HCT116 (cell line): ENCODE data around the gene DYNC1I1. TPM values are rescaled to one million over a fixed set of nuclear protein-coding genes. Genes with fewer than 3 reads are reported as not detected.

Experiments
- ATAC-seq: fragments of 200-7000 bp; cut with Tn5 transposase; 2 replicates; pipeline ENCODE4 v1.9.1; 2020; ENCODE audit warnings: mild to moderate bottlenecking, moderate library complexity
- BruUV-seq: library from RNA; stranded (reverse); fragments of 400-500 nt; replicated peaks from 2 replicates; lab custom pipeline; 2021; lab: Mats Ljungman, UMichigan
- CTCF ChIA-PET: fragments of 300-600 bp; sonication (Branson Sonifier 250); formaldehyde crosslinking; loops from one replicate; lab custom pipeline; 2021; ENCODE audit warnings: antibody characterized with exemption; lab: Charles Lee
- POLR2A ChIA-PET: fragments of 300-600, 350-600 bp; sonication (Branson Sonifier 250); formaldehyde crosslinking; loops from one replicate; lab custom pipeline; 2021; ENCODE audit warnings: antibody characterized with exemption; lab: Charles Lee
- RAD21 ChIA-PET, 2 experiments: fragments of 300-600 bp; sonication (Branson Sonifier 250); formaldehyde crosslinking; loops; one replicate each; lab custom pipeline; 2023; ENCODE audit warnings: low total read pairs in 2 of 2; ENCODE audit not compliant: uncharacterized antibody in 2 of 2, unreplicated experiment in 2 of 2, low non-redundant PET in 1 of 2; lab: Charles Lee
- DNase-seq: peaks from one replicate; pipeline ENCODE4 v3.0.0-alpha.2; 2010; ENCODE audit warnings: low read depth, low spot score
- H2AFZ ChIP-seq: fragments of 200-600 bp; shearing (Covaris generic), sonication (generic); 2 replicates; pipeline ENCODE4 v1.6.1; 2017; ENCODE audit warnings: low read depth, mixed run types, mixed read lengths, antibody characterized with exemption, low read length; ENCODE audit not compliant: poor library complexity, severe bottlenecking
- H3K27ac ChIP-seq: 2 replicates; pipeline ENCODE4 v1.5.1; 2012; ENCODE audit warnings: low read depth, low read length
- H3K27me3 ChIP-seq: fragments of 200-600 bp; sonication (generic); 2 replicates; pipeline ENCODE4 v1.6.1; 2016; ENCODE audit warnings: mixed run types, low read length, mixed read lengths; ENCODE audit not compliant: insufficient read depth
- H3K36me3 ChIP-seq, 2 experiments: fragments of 200-500 bp in 1 of 2; fragments of 200-600 bp in 1 of 2; sonication (Bioruptor generic) in 1 of 2; sonication (generic) in 1 of 2; 2 replicates each; pipeline versions ENCODE4 v1.5.1 to v1.6.1; 2014 to 2016; ENCODE audit warnings: low read length in 2 of 2, inconsistent platforms in 1 of 2, mixed read lengths in 1 of 2, mixed run types in 1 of 2; ENCODE audit not compliant: insufficient read depth in 2 of 2, control insufficient read depth in 1 of 2
- H3K4me1 ChIP-seq, 2 experiments: fragments of 200-600 bp in 1 of 2; sonication (generic) in 1 of 2; 2 replicates each; pipeline versions ENCODE4 v1.5.1 to v1.6.1; 2012 to 2017; ENCODE audit warnings: low read length in 2 of 2, inconsistent platforms in 1 of 2, mild to moderate bottlenecking in 1 of 2, mixed read lengths in 1 of 2, mixed run types in 1 of 2, moderate library complexity in 1 of 2; ENCODE audit not compliant: insufficient read depth in 2 of 2, control insufficient read depth in 1 of 2
- H3K4me2 ChIP-seq: fragments of 200-600 bp; sonication (generic); 2 replicates; pipeline ENCODE4 v1.6.1; 2017; ENCODE audit warnings: mixed run types, low read length, mixed read lengths
- H3K4me3 ChIP-seq, 2 experiments: fragments of 200-600 bp in 1 of 2; sonication (generic) in 1 of 2; replicated peaks in 1 of 2; 2 replicates each; pipeline ENCODE4 v1.5.1; 2011 to 2016; ENCODE audit warnings: low read length in 2 of 2, control low read depth in 1 of 2, low read depth in 1 of 2, mild to moderate bottlenecking in 1 of 2, mixed read lengths in 1 of 2, mixed run types in 1 of 2
- H3K79me2 ChIP-seq: fragments of 200-600 bp; sonication (generic); 2 replicates; pipeline ENCODE4 v1.6.1; 2017; ENCODE audit warnings: mild to moderate bottlenecking, mixed run types, low read length, moderate library complexity, mixed read lengths; ENCODE audit not compliant: insufficient read depth
- H3K9ac ChIP-seq: fragments of 200-600 bp; sonication (generic); 2 replicates; pipeline ENCODE4 v1.6.1; 2016; ENCODE audit warnings: low read length, mixed read lengths
- H3K9me2 ChIP-seq: fragments of 200-600 bp; sonication (generic), shearing (Covaris generic); 2 replicates; pipeline ENCODE4 v1.6.1; 2017; ENCODE audit warnings: mixed run types, mild to moderate bottlenecking, moderate library complexity; ENCODE audit not compliant: insufficient read depth
- H3K9me3 ChIP-seq, 2 experiments: fragments of 200-500 bp in 1 of 2; fragments of 200-600 bp in 1 of 2; sonication (Bioruptor generic) in 1 of 2; sonication (generic) in 1 of 2; 2 replicates each; pipeline ENCODE4 v1.6.1; 2014 to 2017; ENCODE audit warnings: low read length in 2 of 2, mixed read lengths in 2 of 2, inconsistent platforms in 1 of 2, low read depth in 1 of 2, mild to moderate bottlenecking in 1 of 2, mixed run types in 1 of 2, moderate library complexity in 1 of 2; ENCODE audit not compliant: control insufficient read depth in 1 of 2, insufficient read depth in 1 of 2
- H4K20me1 ChIP-seq: fragments of 200-600 bp; sonication (generic), shearing (Covaris generic); 2 replicates; pipeline ENCODE4 v1.6.1; 2017; ENCODE audit warnings: mixed run types, mild to moderate bottlenecking, moderate library complexity; ENCODE audit not compliant: insufficient read depth
- ATF3 ChIP-seq: IDR thresholded peaks from 2 replicates; pipeline ENCODE4 v1.6.1; 2012
- CEBPB ChIP-seq: IDR thresholded peaks from 2 replicates; pipeline ENCODE4 v1.6.1; 2012; ENCODE audit warnings: low read depth
- CTCF ChIP-seq, 3 experiments: fragments of 200-600 bp in 1 of 3; sonication (generic) in 1 of 3; IDR thresholded peaks in 2 of 3; conservative IDR thresholded peaks in 1 of 3; 2 replicates each; pipeline ENCODE4 v1.5.1; 2012 to 2017; ENCODE audit warnings: low read depth in 2 of 3, low read length in 2 of 3, antibody characterized with exemption in 1 of 3, borderline replicate concordance in 1 of 3, control low read depth in 1 of 3, mild to moderate bottlenecking in 1 of 3, mixed read lengths in 1 of 3, mixed run types in 1 of 3, moderate library complexity in 1 of 3; ENCODE audit not compliant: insufficient read depth in 1 of 3
- EGR1 ChIP-seq: IDR thresholded peaks from 2 replicates; pipeline ENCODE4 v1.6.1; 2012; ENCODE audit warnings: low read depth
- ELF1 ChIP-seq: IDR thresholded peaks from 2 replicates; pipeline ENCODE4 v1.6.1; 2012; ENCODE audit warnings: low read depth, borderline replicate concordance
- EZH2 ChIP-seq: fragments of 200-600 bp; sonication (generic); IDR thresholded peaks from 2 replicates; pipeline ENCODE4 v1.6.1; 2017; ENCODE audit warnings: antibody characterized with exemption, mixed run types
- FOSL1 ChIP-seq: IDR thresholded peaks from 2 replicates; pipeline ENCODE4 v1.6.1; 2012; ENCODE audit warnings: low read depth
- JUND ChIP-seq: IDR thresholded peaks from 2 replicates; pipeline ENCODE4 v1.6.1; 2012
- MAX ChIP-seq: IDR thresholded peaks from 2 replicates; pipeline ENCODE4 v1.6.1; 2012
- POLR2A ChIP-seq: IDR thresholded peaks from 2 replicates; pipeline ENCODE4 v1.7.0; 2011; ENCODE audit warnings: borderline replicate concordance; ENCODE audit not compliant: insufficient read depth, insufficient read length; ENCODE audit errors: extremely low read depth
- REST ChIP-seq: IDR thresholded peaks from 2 replicates; pipeline ENCODE4 v1.6.1; 2012; ENCODE audit warnings: low read depth
- SIN3A ChIP-seq: IDR thresholded peaks from 2 replicates; pipeline ENCODE4 v1.6.1; 2012; ENCODE audit warnings: low read depth
- SP1 ChIP-seq: IDR thresholded peaks from 2 replicates; pipeline ENCODE4 v1.6.1; 2012; ENCODE audit warnings: low read depth
- TCF7L2 ChIP-seq: IDR thresholded peaks from 2 replicates; pipeline ENCODE4 v1.7.0; 2011; ENCODE audit warnings: borderline replicate concordance, inconsistent platforms; ENCODE audit not compliant: insufficient read depth, insufficient read length; ENCODE audit errors: extremely low read depth
- YY1 ChIP-seq: IDR thresholded peaks from 2 replicates; pipeline ENCODE4 v1.6.1; 2011; ENCODE audit warnings: low read length, low read depth, moderate library complexity, mild to moderate bottlenecking; ENCODE audit not compliant: insufficient replicate concordance; ENCODE audit errors: extremely low read depth
- ZFX ChIP-seq: fragments of 450-650 bp; IDR thresholded peaks from 2 replicates; pipeline ENCODE4 v1.6.1; 2017
- ZNF274 ChIP-seq: fragments of 200-500 bp; sonication (Bioruptor generic); IDR thresholded peaks from 2 replicates; pipeline ENCODE4 v1.6.1; 2014; ENCODE audit warnings: mild to moderate bottlenecking, low read depth, low read length, inconsistent platforms
- intact Hi-C: fragments of 100-400 bp; cut with micrococcal nuclease; formaldehyde crosslinking; loops from 2 replicates; pipeline ENCODE4 v1.10.0; 2022
- total RNA-seq: library from RNA; stranded (reverse); gene quantifications from one replicate; pipeline ENCODE4 v1.2.1, GENCODE V29; 2021; ENCODE audit not compliant: unreplicated experiment

The DYNC1I1 gene
- total RNA-seq, 1 experiment from 2014 or later: not detected

GRCh38 chr7:95805909-95806308, 33.6 kb downstream of the DYNC1I1 start:
- ChIA-PET POLR2A (no interaction called here), RAD21 (no interaction called here), CTCF (interaction anchor here (1.4 kb wide), 1 partner anchor 35 kb away, joined by 4 read pairs; no protein-coding TSS in a partner anchor)
- intact Hi-C loops: no loop called here
- Histone ChIP-seq H3K9me3 (no peaks in the 10 kb centered on the region), H3K4me2 (no peak overlapping the region), H2AFZ (no peak overlapping the region), H3K9me2 (no peaks in the 10 kb centered on the region), H3K4me1 (no peaks in the 10 kb centered on the region), H3K27ac (no peak overlapping the region), H3K4me3 (no peak overlapping the region), H3K79me2 (no peaks in the 10 kb centered on the region), H4K20me1 (no peaks in the 10 kb centered on the region), H3K9ac (no peak overlapping the region), H3K36me3 (no peaks in the 10 kb centered on the region), H3K27me3 (peaks cover 56% of the 10 kb centered on the region)
- BruUV-seq: no TSS peak
- no peak for TF ChIP-seq YY1
- no peak for ATAC-seq
- no peak for DNase-seq

- BruUV-seq: no TSS peak
- DNase-seq (no peak), ATAC-seq (no peak)
- H3K9me3 ChIP-seq: no peaks in the 10 kb centered on the region
- H3K27me3 ChIP-seq: peaks cover 56% of the 10 kb centered on the region
- no peak overlapping the region for H3K4me2 ChIP-seq
- CTCF ChIA-PET: no interaction called here
- H3K36me3 ChIP-seq: no peaks in the 10 kb centered on the region
- no peak overlapping the region for H3K9ac ChIP-seq
- TF ChIP-seq JUND (no peak), ZNF274 (no peak), POLR2A (no peak), CEBPB (no peak), ZFX (no peak), MAX (no peak), ATF3 (no peak), FOSL1 (no peak), SIN3A (no peak), EGR1 (no peak), REST (no peak), CTCF (IDR thresholded peaks at IDR 0.05 in 2 of 3, conservative IDR thresholded peaks at IDR 0.05 in 1 of 3; ENCODE audit: borderline replicate concordance in 1 of 3, insufficient read depth in 1 of 3, low read depth in 2 of 3, low read length in 2 of 3) (no peak), EZH2 (no peak), ELF1 (no peak), TCF7L2 (no peak), SP1 (no peak)
- RAD21 ChIA-PET: no interaction called here
- POLR2A ChIA-PET: no interaction called here
- no peak overlapping the region for H3K27ac ChIP-seq
- intact Hi-C loops: no loop called here
- no peaks in the 10 kb centered on the region for H4K20me1 ChIP-seq
- no peaks in the 10 kb centered on the region for H3K9me2 ChIP-seq
- H2AFZ ChIP-seq: no peak overlapping the region
- H3K79me2 ChIP-seq: no peaks in the 10 kb centered on the region
- H3K4me1 ChIP-seq: no peaks in the 10 kb centered on the region
- H3K4me3 ChIP-seq: no peak overlapping the region
These were observed 36.0 kb downstream of the DYNC1I1 start for GRCh38 chr7:95808396-95808795.
